DOHH2 (cell line): ENCODE results near the gene ADAT1.

Experiments
- H3F3A ChIP-seq: fragments of 200-600 bp; sonication (generic), shearing (Covaris generic); 2 replicates; pipeline ENCODE4 v1.6.0; 2016; ENCODE audit warnings: antibody characterized with exemption, mild to moderate bottlenecking; ENCODE audit not compliant: control insufficient read depth, insufficient read depth
- H3K27ac ChIP-seq: fragments of 200-600 bp; sonication (generic); 2 replicates; pipeline ENCODE4 v1.5.1; 2014; ENCODE audit warnings: low read depth, mild to moderate bottlenecking, low read length, moderate library complexity
- H3K27me3 ChIP-seq: fragments of 200-600 bp; sonication (generic); 2 replicates; pipeline ENCODE4 v1.6.1; 2014; ENCODE audit warnings: mild to moderate bottlenecking, low read length, mixed read lengths; ENCODE audit not compliant: control insufficient read depth
- H3K36me3 ChIP-seq: fragments of 200-600 bp; sonication (generic); 2 replicates; pipeline ENCODE4 v1.6.1; 2014; ENCODE audit warnings: mild to moderate bottlenecking, low read length, moderate library complexity, mixed read lengths; ENCODE audit not compliant: control insufficient read depth
- H3K4me1 ChIP-seq: fragments of 200-600 bp; sonication (generic); 2 replicates; pipeline ENCODE4 v1.6.1; 2014; ENCODE audit warnings: mild to moderate bottlenecking, low read length, mixed read lengths; ENCODE audit not compliant: control insufficient read depth
- H3K4me2 ChIP-seq: fragments of 200-600 bp; sonication (generic); 2 replicates; pipeline ENCODE4 v1.6.0; 2014; ENCODE audit warnings: mild to moderate bottlenecking, low read length, moderate library complexity
- H3K4me3 ChIP-seq: fragments of 200-600 bp; sonication (generic); 2 replicates; pipeline ENCODE4 v1.5.1; 2014; ENCODE audit warnings: mild to moderate bottlenecking, low read length, mixed read lengths
- H3K79me2 ChIP-seq: fragments of 200-600 bp; sonication (generic); 2 replicates; pipeline ENCODE4 v1.6.1; 2014; ENCODE audit warnings: mild to moderate bottlenecking, low read length, mixed read lengths; ENCODE audit not compliant: control insufficient read depth
- H3K9me2 ChIP-seq: fragments of 200-600 bp; sonication (generic); replicated peaks from 2 replicates; pipeline ENCODE4 v1.6.1; 2014; ENCODE audit warnings: mild to moderate bottlenecking, low read length, mixed read lengths; ENCODE audit not compliant: control insufficient read depth
- H3K9me3 ChIP-seq: fragments of 200-600 bp; sonication (generic); 2 replicates; pipeline ENCODE4 v1.6.1; 2014; ENCODE audit warnings: antibody characterized with exemption, low read length, mixed read lengths; ENCODE audit not compliant: control insufficient read depth, insufficient read depth
- H4K20me1 ChIP-seq: fragments of 200-600 bp; sonication (generic); 2 replicates; pipeline ENCODE4 v1.6.0; 2014; ENCODE audit warnings: low read depth, mild to moderate bottlenecking, antibody characterized with exemption, low read length, moderate library complexity; ENCODE audit not compliant: control insufficient read depth, insufficient read depth
- CTCF ChIP-seq: fragments of 200-600 bp; sonication (generic); IDR thresholded peaks from one replicate; pipeline ENCODE4 v1.5.1; 2014; ENCODE audit warnings: antibody characterized with exemption, mild to moderate bottlenecking, low read depth, low read length; ENCODE audit not compliant: poor library complexity, severe bottlenecking
- EZH2phosphoT487 ChIP-seq: fragments of 200-600 bp; sonication (generic); IDR thresholded peaks from 2 replicates; pipeline ENCODE4 v1.6.1; 2017; ENCODE audit warnings: borderline replicate concordance, mild to moderate bottlenecking, antibody characterized with exemption, low read length, moderate library complexity, mixed read lengths

ADAT1 gene

GRCh38 chr16:75559564-75560372 is 63.3 kb downstream of the ADAT1 start:
- H3K36me3 ChIP-seq: no peaks in the 10 kb centered on the region
- no peaks in the 10 kb centered on the region for H4K20me1 ChIP-seq
- H3K9me2 ChIP-seq: no peaks in the 10 kb centered on the region
- H3K9me3 ChIP-seq: no peaks in the 10 kb centered on the region
- peaks cover 16% of the 10 kb centered on the region for H3K4me1 ChIP-seq
- H3K79me2 ChIP-seq: peaks cover 6% of the 10 kb centered on the region
- H3F3A ChIP-seq: peaks cover 2% of the 10 kb centered on the region; the same call in 1 of the 2 replicates
- no peak overlapping the region for H3K4me2 ChIP-seq
- no peak overlapping the region for H3K4me3 ChIP-seq
- TF ChIP-seq CTCF: no peak
- no peak overlapping the region for H3K27ac ChIP-seq
- H3K27me3 ChIP-seq: no peaks in the 10 kb centered on the region

- Histone ChIP-seq H3K4me2 (no peak overlapping the region), H3K9me2 (no peaks in the 10 kb centered on the region), H3K4me3 (no peak overlapping the region), H3K79me2 (peaks cover 10% of the 10 kb centered on the region), H4K20me1 (no peaks in the 10 kb centered on the region), H3K4me1 (peaks cover 13% of the 10 kb centered on the region), H3K27me3 (no peaks in the 10 kb centered on the region), H3F3A (no peaks in the 10 kb centered on the region), H3K9me3 (no peaks in the 10 kb centered on the region), H3K27ac (no peak overlapping the region), H3K36me3 (no peaks in the 10 kb centered on the region)
- TF ChIP-seq EZH2phosphoT487: no peak
- TF ChIP-seq CTCF: no peak
These were observed 64.2 kb downstream of the ADAT1 start for GRCh38 chr16:75558846-75559401.

- Histone ChIP-seq H3K79me2 (peaks cover 14% of the 10 kb centered on the region), H3K9me3 (no peaks in the 10 kb centered on the region), H3F3A (no peaks in the 10 kb centered on the region), H3K9me2 (no peaks in the 10 kb centered on the region), H3K4me3 (peak overlapping the region; percentile 86), H3K36me3 (no peaks in the 10 kb centered on the region), H4K20me1 (no peaks in the 10 kb centered on the region), H3K27ac (peak overlapping the region; percentile 1; the same call in 1 of the 2 replicates), H3K4me2 (peak overlapping the region; percentile 90), H3K27me3 (no peaks in the 10 kb centered on the region), H3K4me1 (peaks cover 13% of the 10 kb centered on the region)
- TF ChIP-seq EZH2phosphoT487 (no peak), CTCF (no peak)
These were observed 66.6 kb downstream of the ADAT1 start for GRCh38 chr16:75556431-75556950.
